Fibroblast of skin of back (primary cell): ENCODE data around the gene METTL3. TPM values are rescaled to one million over a fixed set of nuclear protein-coding genes. Genes with fewer than 3 reads are reported as not detected.
"Not testable (repeated sequence)": the region's sequence is repeated elsewhere in the genome, so short reads cannot be mapped to it uniquely, and the experiment has no call there.

ENCODE experiments used
- DNase-seq: peaks from one replicate; pipeline ENCODE4 v3.0.0-alpha.2; 2013
- polyA plus RNA-seq, 2 experiments: library from polyadenylated mRNA; unstranded; fragments of 120-200 nt; gene quantifications; one replicate each; pipeline ENCODE4 v1.2.1, GENCODE V29; 2013; ENCODE audit not compliant: insufficient read length in 2 of 2

METTL3 gene
- polyA plus RNA-seq (2013, experiment 1 of 2; ENCODE audit: insufficient read length), result 34.1 TPM
- 24.2 TPM for polyA plus RNA-seq (2013, experiment 2 of 2; ENCODE audit: insufficient read length)

DNA sequence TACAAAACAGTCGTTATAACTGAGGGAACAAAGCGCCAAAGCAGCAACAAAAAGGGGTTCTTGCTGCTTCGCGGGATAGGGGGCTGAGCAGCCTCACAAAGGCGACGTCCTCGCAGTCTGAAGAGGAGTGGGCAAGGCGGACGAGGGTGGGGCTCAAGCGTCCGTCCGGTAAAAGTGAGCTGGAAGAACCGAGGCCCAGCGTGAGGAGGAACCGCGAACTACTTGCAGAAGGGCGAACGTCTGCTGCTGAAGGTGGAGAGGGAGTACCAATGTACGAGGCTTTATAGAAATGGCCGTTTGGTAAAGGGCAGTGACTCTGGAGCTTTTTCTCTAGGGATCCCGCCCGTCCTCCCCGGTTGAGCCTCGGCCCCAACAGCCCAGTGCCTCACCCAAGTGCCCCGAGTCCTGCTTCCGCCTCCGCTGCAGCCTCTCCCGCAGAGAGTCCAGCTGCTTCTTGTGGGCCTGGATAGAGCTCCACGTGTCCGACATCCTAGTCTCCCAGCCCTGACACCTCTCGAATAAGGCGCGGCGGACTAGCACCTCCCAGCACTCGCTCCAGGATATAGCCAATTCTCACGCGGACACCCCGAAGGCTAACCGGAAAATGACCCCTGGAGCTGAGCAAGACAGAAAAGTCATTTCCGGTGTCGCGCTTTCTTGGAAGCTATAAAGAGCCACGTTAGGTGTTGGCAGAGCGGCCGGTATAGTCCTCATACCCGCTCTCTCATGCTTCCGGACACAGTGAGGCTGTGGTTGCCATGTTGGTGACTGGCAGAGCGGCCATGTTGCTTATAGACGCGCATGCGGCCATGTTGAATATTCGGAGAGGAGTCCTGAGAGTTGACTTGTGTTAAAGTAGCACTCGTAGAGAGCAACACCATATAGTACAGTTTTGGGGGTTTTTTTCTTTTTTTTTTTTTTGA lies at the start of gene METTL3:
METTL3 (minus strand) TSS at position 606 of the 923 bp plus-strand sequence; CDS start at position 489, 117 bp downstream.
- peak; percentile 100 for DNase-seq

- DNase-seq, result no peak
These were observed 47.6 kb upstream of the METTL3 start for GRCh38 chr14:21558703-21559170.

GRCh38 chr14:21557084-21557901 lies 46.2 kb upstream of the METTL3 start:
- peak; percentile 82 for DNase-seq

- no peak for DNase-seq
These were observed 45.4 kb upstream of the METTL3 start for GRCh38 chr14:21556378-21557083.

DNA sequence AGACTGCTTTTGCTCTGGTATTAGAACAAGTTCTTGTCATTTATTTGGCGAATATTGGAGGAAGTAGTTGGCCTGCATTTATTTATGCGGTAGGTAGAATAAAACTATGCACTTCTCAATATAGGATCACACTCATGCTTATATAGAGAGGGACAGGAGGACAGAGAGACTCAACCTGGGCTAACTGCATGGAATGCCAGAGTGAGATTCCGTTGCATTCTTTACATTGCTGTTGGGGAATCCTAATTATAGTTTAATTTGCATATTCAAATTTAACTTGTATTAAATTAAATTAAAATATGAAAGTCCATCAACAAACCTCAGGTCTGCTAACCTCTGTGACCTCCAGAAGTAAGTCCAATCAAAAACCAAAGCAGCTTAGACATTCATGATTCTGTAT lies 42.1 kb upstream of the METTL3 start:
- no peak for DNase-seq

- DNase-seq, result not testable (repeated sequence)
These were observed 33.4 kb upstream of the METTL3 start for GRCh38 chr14:21544588-21544987.

DNA sequence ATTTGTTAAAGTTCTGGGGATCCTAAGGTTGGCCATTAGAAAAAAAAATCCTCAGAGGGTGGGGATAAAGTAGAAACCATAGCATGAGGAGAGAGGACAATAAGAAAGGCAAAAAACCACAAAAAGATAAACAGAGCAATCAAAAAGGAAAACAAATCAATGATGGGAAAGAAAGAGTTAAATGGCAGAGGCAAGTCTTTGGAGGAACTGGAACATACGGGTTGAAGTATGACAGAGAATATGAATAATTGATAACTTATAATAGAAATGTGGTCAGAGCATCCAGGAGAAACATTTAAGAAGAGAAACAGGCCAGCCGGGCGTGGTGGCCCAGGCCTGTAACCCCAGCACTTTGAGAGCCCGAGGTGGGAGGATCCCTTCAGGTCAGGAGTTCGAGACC lies 32.8 kb upstream of the METTL3 start:
- DNase-seq, result no peak

DNA sequence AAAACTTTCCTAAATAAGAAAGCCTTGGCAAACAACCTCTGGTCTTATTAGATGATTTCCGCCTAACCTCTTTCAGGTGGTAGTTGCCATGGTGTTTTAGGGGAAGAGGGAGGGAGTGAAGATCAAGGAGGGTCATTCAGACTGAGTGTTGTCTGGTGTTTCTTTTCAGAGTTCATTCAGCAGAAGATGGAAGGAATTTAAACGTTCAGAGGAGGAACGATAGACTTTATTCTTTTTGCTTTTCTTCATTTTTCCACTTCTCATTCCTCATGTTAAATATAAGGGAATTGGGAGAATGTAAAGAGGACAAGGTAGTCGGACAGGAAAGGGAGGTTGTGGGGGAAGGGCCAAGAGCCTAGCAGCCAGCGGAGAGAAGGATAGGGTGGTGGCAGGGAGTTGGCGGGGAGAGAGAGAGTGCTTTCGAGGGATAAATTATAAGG lies 32.4 kb upstream of the METTL3 start:
- no peak for DNase-seq

- no peak for DNase-seq
These were observed 30.4 kb upstream of the METTL3 start for GRCh38 chr14:21541413-21542074.

- no peak for DNase-seq
These were observed 28.2 kb upstream of the METTL3 start for GRCh38 chr14:21539189-21539940.

DNA sequence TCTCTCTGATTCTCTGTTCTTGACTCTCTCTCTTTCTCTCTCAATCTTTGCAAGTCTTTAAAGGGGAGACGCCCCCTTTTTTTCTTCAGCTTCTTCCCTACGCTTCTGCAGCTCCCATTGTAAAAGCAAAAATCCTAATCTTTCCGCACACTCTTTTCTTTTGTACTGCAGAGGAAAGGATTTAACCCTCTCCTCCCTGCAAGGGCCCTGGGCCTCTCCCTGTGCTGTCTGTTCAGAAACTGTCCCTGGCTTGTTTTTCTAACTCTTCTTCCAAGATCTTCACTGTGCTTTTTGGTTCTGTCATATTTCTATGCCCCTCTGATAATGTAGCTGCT lies 25.9 kb upstream of the METTL3 start:
- DNase-seq, result no peak

GRCh38 chr14:21536418-21537089 lies 25.4 kb upstream of the METTL3 start:
- DNase-seq, result no peak

- DNase-seq, result no peak
These were observed 24.6 kb upstream of the METTL3 start for GRCh38 chr14:21535545-21536417.

DNA sequence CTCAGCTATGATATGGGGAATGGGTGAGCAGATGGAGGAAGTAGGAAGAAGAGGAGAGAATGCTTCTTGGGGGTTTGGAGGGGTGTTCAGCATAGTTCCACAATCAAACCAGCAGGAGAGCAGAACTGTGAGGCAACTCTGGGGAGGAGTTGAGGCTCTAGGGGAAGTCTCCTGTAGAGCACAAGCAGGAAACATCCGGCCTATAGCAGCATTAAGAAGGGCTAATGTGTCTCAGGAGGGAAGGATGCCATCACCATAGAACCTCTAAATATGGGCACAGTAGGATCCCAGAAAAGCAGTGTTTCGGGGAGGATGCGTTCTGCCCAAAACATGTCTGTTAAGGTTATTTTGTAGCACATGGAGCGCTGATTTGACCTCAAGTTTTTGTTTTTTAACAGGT lies 23.4 kb upstream of the METTL3 start:
- DNase-seq, result no peak

DNA sequence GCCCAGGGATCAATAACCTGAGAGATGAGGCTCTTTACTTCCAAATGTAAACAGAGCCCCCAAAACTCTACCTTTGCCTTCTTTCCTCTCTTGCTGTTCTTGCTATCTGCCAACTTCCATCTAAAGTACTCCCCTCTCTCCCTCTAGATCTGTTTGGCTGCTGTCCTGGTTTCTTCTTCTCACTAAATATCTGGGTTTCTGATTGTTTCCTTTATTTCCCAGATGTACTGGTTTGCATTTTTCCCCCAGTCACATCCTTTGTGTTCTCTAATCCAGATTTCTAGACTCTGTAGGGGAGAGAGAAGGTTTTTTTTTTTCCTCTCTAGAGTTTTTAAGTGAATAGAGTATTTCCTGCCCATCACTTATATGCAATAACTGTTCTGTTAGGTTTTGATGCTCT lies 22.2 kb upstream of the METTL3 start:
- no peak for DNase-seq

- DNase-seq, result no peak
These were observed 18.4 kb upstream of the METTL3 start for GRCh38 chr14:21529515-21529914.

DNA sequence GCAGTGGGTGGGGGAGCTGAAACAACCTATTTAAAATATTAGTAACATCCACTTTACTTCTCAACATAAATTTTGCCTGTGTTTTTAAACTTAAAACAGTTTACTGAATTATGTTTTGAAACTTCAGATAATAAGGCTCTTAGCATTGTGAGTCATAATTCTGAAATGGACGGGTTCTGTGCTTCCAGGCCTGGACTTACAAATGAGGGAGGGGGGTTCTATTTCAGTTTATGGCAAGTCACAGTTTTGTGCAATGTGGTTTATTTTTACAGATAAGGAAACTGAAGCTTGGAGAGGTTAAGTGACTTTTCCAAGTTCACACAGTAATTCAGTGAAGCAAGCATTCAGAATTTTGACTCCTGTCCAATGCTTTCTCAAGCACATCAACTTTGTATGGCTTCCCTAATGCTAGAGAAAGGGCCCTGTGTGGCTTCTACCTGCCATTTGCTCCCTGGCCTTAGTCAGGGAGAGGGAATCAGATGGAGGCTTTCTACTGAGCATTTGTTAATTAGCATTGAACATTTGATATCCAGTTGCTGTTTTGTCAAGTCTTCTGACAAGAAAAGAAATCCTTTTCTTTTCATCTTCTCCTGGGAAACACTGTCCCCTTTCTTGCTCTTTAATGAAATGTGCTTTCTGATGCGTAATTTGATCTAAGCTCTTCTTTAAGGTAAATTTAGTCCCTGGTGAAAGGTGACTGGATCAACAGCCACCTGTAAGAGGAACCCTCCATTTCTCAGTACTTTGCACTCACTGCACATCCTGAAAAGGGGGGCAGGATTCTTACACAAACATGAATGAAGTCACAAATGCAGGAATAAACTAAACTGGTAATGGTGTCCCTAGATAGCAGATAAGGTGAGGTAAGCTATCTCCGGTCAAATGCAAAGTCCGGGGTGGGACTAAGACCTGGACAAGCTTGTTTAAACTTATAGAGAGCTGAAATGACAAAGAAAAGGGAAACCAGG lies 17.5 kb upstream of the METTL3 start:
- DNase-seq, result no peak

DNA sequence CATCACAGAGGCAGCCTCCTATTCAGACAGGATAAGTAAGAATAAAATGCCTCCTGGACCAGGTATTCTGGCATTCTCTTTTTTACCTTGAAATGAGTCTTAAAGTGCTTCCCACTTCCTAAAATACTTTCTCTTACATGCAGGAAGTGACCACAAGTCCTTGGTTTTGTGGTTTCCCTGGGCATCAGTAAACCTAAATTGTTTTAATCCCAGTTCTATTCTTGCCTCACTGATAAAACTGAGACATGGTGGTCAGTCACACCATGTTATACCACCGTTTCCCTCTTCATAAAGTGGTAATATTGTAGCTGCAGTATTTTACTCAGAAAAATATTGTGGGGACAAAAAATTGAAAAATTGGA lies 16.2 kb upstream of the METTL3 start:
- no peak for DNase-seq
